ENCODE measurements around the gene ASPN. TPM values are rescaled to one million over a fixed set of nuclear protein-coding genes. Genes with fewer than 3 reads are reported as not detected.

ASPN gene
- total RNA-seq (under 1 TPM; 0.12 to 0.39 TPM), polyA plus RNA-seq (ENCODE audit: insufficient read depth, low read depth, low replicate concordance) (5.0 TPM)
- long read RNA-seq, donor 1, transcript ASPN-202 (8 exons, 2,470 nt), result major isoform, 16 of 23 reads
- long read RNA-seq, donor 1, partial matches to known transcripts, result 7 of 23 reads
- long read RNA-seq, donor 1, other reads (novel, unspliced or antisense), result 0 of 23 reads
- long read RNA-seq, donor 2, partial matches to known transcripts, result 0 of 3 reads
- long read RNA-seq, donor 2, other reads (novel, unspliced or antisense), result 0 of 3 reads

GRCh38 chr9:92482329-92482728 is at the start of gene ASPN:
TSS of gene ASPN (minus strand) at chr9:92482506.
- WGBS, 2 donors, result 44 to 50% methylated on average over 3 of the region's 3 CpGs

GRCh38 chr9:92530893-92531292 is 48.6 kb upstream of the ASPN start:
- no peak for DNase-seq
- intact Hi-C loops (cut with DNase I; ENCODE audit: low total_unique reads), result no loop called here
- TF ChIP-seq POLR2A (IDR thresholded peaks at IDR 0.05), result no peak
- TF ChIP-seq CTCF (IDR thresholded peaks at IDR 0.05), result no peak

More at GRCh38 chr9:92482329-92482728, at the start of gene ASPN:
- no peaks in the 10 kb centered on the region for H3K36me3 ChIP-seq (ENCODE audit: low read depth, missing control alignments)
- intact Hi-C loops (cut with DNase I; ENCODE audit: low total_unique reads), result no loop called here
- peaks cover 5% of the 10 kb centered on the region for H3K4me1 ChIP-seq
- H3K27me3 ChIP-seq, result no peaks in the 10 kb centered on the region
- no peaks in the 10 kb centered on the region for H3K9me3 ChIP-seq
- peak within 1 kb of the TSS in 1 of 2 donors; percentile 67 for H3K27ac ChIP-seq
- no peak for DNase-seq
- no peak within 1 kb of the TSS for H3K4me3 ChIP-seq
- TF ChIP-seq CTCF (IDR thresholded peaks at IDR 0.05) (no peak), POLR2A (IDR thresholded peaks at IDR 0.05) (no peak)

GRCh38 chr9:92529124-92529523 is 46.8 kb upstream of the ASPN start:
- H3K9me3 ChIP-seq, result no peaks in the 10 kb centered on the region
- TF ChIP-seq POLR2A (IDR thresholded peaks at IDR 0.05) (no peak), CTCF (IDR thresholded peaks at IDR 0.05) (no peak)
- intact Hi-C loops (cut with DNase I; ENCODE audit: low total_unique reads), result no loop called here
- H3K4me1 ChIP-seq, result peaks cover 2% of the 10 kb centered on the region
- H3K4me3 ChIP-seq, result no peak overlapping the region
- no peaks in the 10 kb centered on the region for H3K36me3 ChIP-seq (ENCODE audit: low read depth, missing control alignments)
- no peaks in the 10 kb centered on the region for H3K27me3 ChIP-seq
- H3K27ac ChIP-seq, result no peak overlapping the region
- 96 to 97% methylated on average over 3 of the region's 3 CpGs for WGBS, 2 donors
- DNase-seq, result no peak

More at GRCh38 chr9:92530893-92531292, 48.6 kb upstream of the ASPN start:
- H3K36me3 ChIP-seq (ENCODE audit: low read depth, missing control alignments), result no peaks in the 10 kb centered on the region
- H3K27ac ChIP-seq, result no peak overlapping the region
- H3K4me1 ChIP-seq, result no peaks in the 10 kb centered on the region
- no peaks in the 10 kb centered on the region for H3K27me3 ChIP-seq
- H3K9me3 ChIP-seq, result no peaks in the 10 kb centered on the region
- no peak overlapping the region for H3K4me3 ChIP-seq

GRCh38 chr9:92528522-92528849 is 46.2 kb upstream of the ASPN start:
- DNase-seq, result no peak
- TF ChIP-seq CTCF (IDR thresholded peaks at IDR 0.05) (no peak), POLR2A (IDR thresholded peaks at IDR 0.05) (no peak)
- H3K27ac ChIP-seq, result no peak overlapping the region
- no peaks in the 10 kb centered on the region for H3K36me3 ChIP-seq (ENCODE audit: low read depth, missing control alignments)
- intact Hi-C loops (cut with DNase I; ENCODE audit: low total_unique reads), result no loop called here
- peaks cover 8% of the 10 kb centered on the region for H3K4me1 ChIP-seq
- no peaks in the 10 kb centered on the region for H3K27me3 ChIP-seq
- no peaks in the 10 kb centered on the region for H3K9me3 ChIP-seq
- WGBS, 2 donors, result 83 to 95% methylated on average over 1 of the region's 1 CpG
- H3K4me3 ChIP-seq, result no peak overlapping the region

All from testis (tissue), 5 donors.